ENCODE measurements around the gene UMAD1.

- TF ChIP-seq, protein P1, sequence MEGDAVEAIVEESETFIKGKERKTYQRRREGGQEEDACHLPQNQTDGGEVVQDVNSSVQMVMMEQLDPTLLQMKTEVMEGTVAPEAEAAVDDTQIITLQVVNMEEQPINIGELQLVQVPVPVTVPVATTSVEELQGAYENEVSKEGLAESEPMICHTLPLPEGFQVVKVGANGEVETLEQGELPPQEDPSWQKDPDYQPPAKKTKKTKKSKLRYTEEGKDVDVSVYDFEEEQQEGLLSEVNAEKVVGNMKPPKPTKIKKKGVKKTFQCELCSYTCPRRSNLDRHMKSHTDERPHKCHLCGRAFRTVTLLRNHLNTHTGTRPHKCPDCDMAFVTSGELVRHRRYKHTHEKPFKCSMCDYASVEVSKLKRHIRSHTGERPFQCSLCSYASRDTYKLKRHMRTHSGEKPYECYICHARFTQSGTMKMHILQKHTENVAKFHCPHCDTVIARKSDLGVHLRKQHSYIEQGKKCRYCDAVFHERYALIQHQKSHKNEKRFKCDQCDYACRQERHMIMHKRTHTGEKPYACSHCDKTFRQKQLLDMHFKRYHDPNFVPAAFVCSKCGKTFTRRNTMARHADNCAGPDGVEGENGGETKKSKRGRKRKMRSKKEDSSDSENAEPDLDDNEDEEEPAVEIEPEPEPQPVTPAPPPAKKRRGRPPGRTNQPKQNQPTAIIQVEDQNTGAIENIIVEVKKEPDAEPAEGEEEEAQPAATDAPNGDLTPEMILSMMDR (IDR thresholded peaks at IDR 0.05), result no peak
- TF ChIP-seq POLR2A (IDR thresholded peaks at IDR 0.05), result no peak
Measured at GRCh38 chr7:7772397-7772821, 131.9 kb downstream of the UMAD1 start.
